Erythroblast (primary cell): ENCODE data around the gene LIN54.

Experiments used
- GATA1 ChIP-seq: IDR thresholded peaks from 2 replicates; pipeline ENCODE4 v1.6.1; 2011; ENCODE audit warnings: low read depth, mild to moderate bottlenecking, control low read depth, low read length, moderate library complexity
- POLR2A ChIP-seq: IDR thresholded peaks from 2 replicates; pipeline ENCODE4 v1.6.1; 2011; ENCODE audit warnings: mild to moderate bottlenecking, low read length

DNA sequence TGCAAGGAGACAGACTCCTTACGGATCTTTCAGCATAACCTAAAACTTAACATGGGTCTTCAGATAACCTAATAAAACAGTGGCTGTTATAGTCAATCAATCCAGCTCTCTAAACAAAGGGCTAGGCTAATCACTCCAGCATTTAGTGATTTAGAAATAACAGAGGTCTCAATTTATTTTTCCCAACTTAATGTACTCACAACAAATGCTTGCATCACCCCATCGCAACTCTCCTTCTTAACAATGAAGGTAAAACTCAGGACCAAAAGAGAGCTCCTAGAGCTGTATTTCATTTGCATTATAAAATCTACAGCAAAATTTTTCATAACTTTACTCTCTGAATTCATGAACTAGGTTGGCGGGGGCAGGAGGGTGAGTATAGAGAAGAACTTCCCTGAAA is 1.1 kb downstream of the LIN54 start:
- TF ChIP-seq POLR2A: no peak
- no peak for TF ChIP-seq GATA1
